ENCODE results near the gene WFIKKN1.

Gene WFIKKN1

DNA sequence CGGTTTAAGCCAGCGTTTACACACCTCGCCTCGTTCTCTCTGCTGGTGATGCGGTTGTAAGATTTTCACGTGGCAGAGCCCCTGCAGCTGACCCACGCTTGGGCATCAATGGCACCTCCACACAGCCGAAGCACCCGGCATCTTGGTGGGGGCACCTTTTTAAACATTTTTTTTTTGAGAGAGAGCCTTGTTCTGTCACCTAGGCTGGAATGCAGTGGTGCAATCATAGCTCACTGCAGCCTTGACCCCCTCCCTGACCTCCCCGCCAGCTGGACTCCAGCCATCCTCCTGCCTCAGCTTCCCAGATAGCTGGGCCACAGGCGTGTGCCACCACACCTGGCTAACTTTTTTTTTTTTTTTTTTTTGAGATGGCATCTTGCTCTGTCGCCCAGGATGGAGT is 23.2 kb downstream of the WFIKKN1 start:
- no peak overlapping the region for H2AFZ ChIP-seq (ENCODE audit: low read depth, low read length)
- peaks cover 12 to 84% of the 10 kb centered on the region in 2 experiments for H3K36me3 ChIP-seq (ENCODE audit: control insufficient read depth in 1 of 2, insufficient read depth in 2 of 2, low read depth in 1 of 2, low read length in 2 of 2)
- no peak overlapping the region for H3K4ac ChIP-seq (ENCODE audit: low read depth in 1 of 2, low read length in 2 of 2)
- H3K4me3 ChIP-seq (ENCODE audit: insufficient read depth in 1 of 2, low read depth in 1 of 2, low read length in 2 of 2): no peak overlapping the region
- H2AK5ac ChIP-seq (ENCODE audit: low read length, severe bottlenecking): no peak overlapping the region
- H3K9ac ChIP-seq (ENCODE audit: low read length): no peak overlapping the region
- H2BK120ac ChIP-seq (ENCODE audit: low read depth, low read length): no peak overlapping the region
- H3K27me3 ChIP-seq (ENCODE audit: control insufficient read depth in 1 of 2, insufficient read depth in 1 of 2, low read length in 2 of 2): no peaks in the 10 kb centered on the region
- H2BK12ac ChIP-seq (ENCODE audit: low read length in 2 of 2): no peak overlapping the region
- no peak overlapping the region for H2BK15ac ChIP-seq (ENCODE audit: low read depth, poor library complexity, severe bottlenecking)
- no peak overlapping the region for H4K91ac ChIP-seq (ENCODE audit: low read length)
- H3K18ac ChIP-seq (ENCODE audit: low read depth in 1 of 2, low read length in 2 of 2): no peak overlapping the region
- peaks cover 5% of the 10 kb centered on the region for H3K79me1 ChIP-seq (replicated peaks; ENCODE audit: low read length, poor library complexity, severe bottlenecking)
- no peak overlapping the region for H3K14ac ChIP-seq (ENCODE audit: low read length in 2 of 2)
- no peak overlapping the region for H3K23ac ChIP-seq (ENCODE audit: low read length in 2 of 2)
- no peak overlapping the region for H2BK5ac ChIP-seq (ENCODE audit: low read depth, low read length, poor library complexity, severe bottlenecking)
- no peak for DNase-seq
- H3K4me1 ChIP-seq (ENCODE audit: control insufficient read depth, insufficient read depth, low read depth, low read length): peaks cover 11% of the 10 kb centered on the region
- no peaks in the 10 kb centered on the region for H3K9me3 ChIP-seq (ENCODE audit: control insufficient read depth, low read length)
- H3K27ac ChIP-seq (ENCODE audit: low read length, poor library complexity, severe bottlenecking): no peak overlapping the region
- H3K4me2 ChIP-seq (ENCODE audit: low read length, poor library complexity, severe bottlenecking): no peak overlapping the region
- WGBS: 97% methylated on average over 11 of the region's 12 CpGs
- no peak overlapping the region for H4K8ac ChIP-seq (ENCODE audit: low read length)

GRCh38 chr16:657487-657886 is 26.7 kb downstream of the WFIKKN1 start:
- Histone ChIP-seq H2BK15ac (ENCODE audit: low read depth, poor library complexity, severe bottlenecking) (no peak overlapping the region), H3K27me3 (ENCODE audit: control insufficient read depth in 1 of 2, insufficient read depth in 1 of 2, low read length in 2 of 2) (no peaks in the 10 kb centered on the region), H3K18ac (ENCODE audit: low read depth in 1 of 2, low read length in 2 of 2) (no peak overlapping the region), H3K4me3 (ENCODE audit: insufficient read depth in 1 of 2, low read depth in 1 of 2, low read length in 2 of 2) (no peak overlapping the region), H4K91ac (ENCODE audit: low read length) (no peak overlapping the region), H3K79me1 (replicated peaks; ENCODE audit: low read length, poor library complexity, severe bottlenecking) (no peaks in the 10 kb centered on the region), H3K36me3 (ENCODE audit: control insufficient read depth in 1 of 2, insufficient read depth in 2 of 2, low read depth in 1 of 2, low read length in 2 of 2) (peaks cover 12 to 83% of the 10 kb centered on the region in 2 experiments), H3K4me1 (ENCODE audit: control insufficient read depth, insufficient read depth, low read depth, low read length) (peaks cover 19% of the 10 kb centered on the region), H3K9ac (ENCODE audit: low read length) (no peak overlapping the region), H3K4me2 (ENCODE audit: low read length, poor library complexity, severe bottlenecking) (no peak overlapping the region), H3K9me3 (ENCODE audit: control insufficient read depth, low read length) (no peaks in the 10 kb centered on the region), H3K23ac (ENCODE audit: low read length in 2 of 2) (no peak overlapping the region), H2BK12ac (ENCODE audit: low read length in 2 of 2) (no peak overlapping the region), H3K4ac (ENCODE audit: low read depth in 1 of 2, low read length in 2 of 2) (no peak overlapping the region), H3K27ac (ENCODE audit: low read length, poor library complexity, severe bottlenecking) (no peak overlapping the region), H2BK120ac (ENCODE audit: low read depth, low read length) (no peak overlapping the region), H3K14ac (ENCODE audit: low read length in 2 of 2) (no peak overlapping the region), H2AK5ac (ENCODE audit: low read length, severe bottlenecking) (no peak overlapping the region), H2AFZ (ENCODE audit: low read depth, low read length) (no peak overlapping the region), H4K8ac (ENCODE audit: low read length) (no peak overlapping the region), H2BK5ac (ENCODE audit: low read depth, low read length, poor library complexity, severe bottlenecking) (no peak overlapping the region)
- 95% methylated on average over 22 of the region's 22 CpGs for WGBS
- no peak for DNase-seq

DNA sequence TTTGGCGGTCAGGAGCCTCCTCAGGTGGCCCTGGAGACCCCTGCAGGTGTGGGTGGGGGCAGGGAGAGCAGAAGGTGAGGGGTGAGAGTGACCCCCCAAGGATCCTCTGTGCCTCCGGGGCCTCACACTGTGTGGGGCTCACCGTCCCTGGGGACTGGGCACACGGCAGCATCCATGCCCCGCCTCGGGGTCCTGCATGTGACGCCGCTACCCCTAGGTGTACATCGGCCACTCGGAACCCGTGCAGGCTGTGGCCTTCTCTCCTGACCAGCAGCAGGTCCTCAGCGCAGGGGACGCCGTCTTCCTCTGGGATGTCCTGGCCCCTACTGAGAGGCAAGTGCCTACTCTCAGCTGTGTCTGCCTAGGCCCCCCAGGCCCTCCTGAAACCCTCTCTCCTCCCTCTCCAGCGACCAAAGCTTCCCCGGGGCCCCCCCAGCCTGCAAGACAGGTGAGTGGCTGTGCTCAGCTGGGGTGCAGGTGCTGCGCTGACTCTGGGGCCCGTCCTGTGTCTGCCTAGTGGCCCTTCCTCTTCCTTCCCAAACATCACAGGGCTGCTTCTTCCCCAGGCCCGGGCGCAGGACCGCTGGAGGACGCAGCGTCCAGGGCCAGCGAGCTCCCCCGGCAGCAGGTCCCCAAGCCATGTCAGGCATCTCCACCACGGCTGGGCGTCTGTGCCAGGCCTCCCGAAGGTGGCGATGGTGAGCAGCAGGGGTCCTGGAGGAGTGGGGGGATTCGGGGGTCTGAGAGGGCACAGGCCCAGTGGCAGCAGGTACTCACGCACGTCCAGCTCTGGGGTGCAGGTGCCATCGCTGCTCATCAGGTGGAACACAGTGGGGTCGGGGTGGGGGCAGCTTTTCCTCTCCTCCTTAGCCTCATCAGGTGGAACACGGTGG is 28.1 kb downstream of the WFIKKN1 start:
- no peak overlapping the region for H3K23ac ChIP-seq (ENCODE audit: low read length in 2 of 2)
- no peak overlapping the region for H4K8ac ChIP-seq (ENCODE audit: low read length)
- H3K4me3 ChIP-seq (ENCODE audit: insufficient read depth in 1 of 2, low read depth in 1 of 2, low read length in 2 of 2): no peak overlapping the region
- H3K9me3 ChIP-seq (ENCODE audit: control insufficient read depth, low read length): no peaks in the 10 kb centered on the region
- no peak overlapping the region for H3K4me2 ChIP-seq (ENCODE audit: low read length, poor library complexity, severe bottlenecking)
- no peak overlapping the region for H2BK120ac ChIP-seq (ENCODE audit: low read depth, low read length)
- no peak overlapping the region for H3K18ac ChIP-seq (ENCODE audit: low read depth in 1 of 2, low read length in 2 of 2)
- H2AK5ac ChIP-seq (ENCODE audit: low read length, severe bottlenecking): no peak overlapping the region
- no peak overlapping the region for H3K9ac ChIP-seq (ENCODE audit: low read length)
- H2BK5ac ChIP-seq (ENCODE audit: low read depth, low read length, poor library complexity, severe bottlenecking): no peak overlapping the region
- peaks cover 17% of the 10 kb centered on the region for H3K4me1 ChIP-seq (ENCODE audit: control insufficient read depth, insufficient read depth, low read depth, low read length)
- no peak overlapping the region for H4K91ac ChIP-seq (ENCODE audit: low read length)
- no peak overlapping the region for H2BK15ac ChIP-seq (ENCODE audit: low read depth, poor library complexity, severe bottlenecking)
- no peak overlapping the region for H2BK12ac ChIP-seq (ENCODE audit: low read length in 2 of 2)
- no peak overlapping the region for H2AFZ ChIP-seq (ENCODE audit: low read depth, low read length)
- H3K4ac ChIP-seq (ENCODE audit: low read depth in 1 of 2, low read length in 2 of 2): no peak overlapping the region
- no peak for DNase-seq
- 93% methylated on average over 34 of the region's 35 CpGs for WGBS
- no peak overlapping the region for H3K27ac ChIP-seq (ENCODE audit: low read length, poor library complexity, severe bottlenecking)
- peaks cover 2 to 76% of the 10 kb centered on the region in 2 experiments for H3K36me3 ChIP-seq (ENCODE audit: control insufficient read depth in 1 of 2, insufficient read depth in 2 of 2, low read depth in 1 of 2, low read length in 2 of 2)
- no peaks in the 10 kb centered on the region for H3K27me3 ChIP-seq (ENCODE audit: control insufficient read depth in 1 of 2, insufficient read depth in 1 of 2, low read length in 2 of 2)
- no peaks in the 10 kb centered on the region for H3K79me1 ChIP-seq (replicated peaks; ENCODE audit: low read length, poor library complexity, severe bottlenecking)
- H3K14ac ChIP-seq (ENCODE audit: low read length in 2 of 2): no peak overlapping the region

GRCh38 chr16:659618-660017 is 28.8 kb downstream of the WFIKKN1 start:
- Histone ChIP-seq H3K4me2 (ENCODE audit: low read length, poor library complexity, severe bottlenecking) (no peak overlapping the region), H3K9me3 (ENCODE audit: control insufficient read depth, low read length) (no peaks in the 10 kb centered on the region), H3K4me1 (ENCODE audit: control insufficient read depth, insufficient read depth, low read depth, low read length) (peaks cover 17% of the 10 kb centered on the region), H2BK5ac (ENCODE audit: low read depth, low read length, poor library complexity, severe bottlenecking) (no peak overlapping the region), H4K8ac (ENCODE audit: low read length) (no peak overlapping the region), H3K79me1 (replicated peaks; ENCODE audit: low read length, poor library complexity, severe bottlenecking) (no peaks in the 10 kb centered on the region), H3K4ac (ENCODE audit: low read depth in 1 of 2, low read length in 2 of 2) (no peak overlapping the region), H3K36me3 (ENCODE audit: control insufficient read depth in 1 of 2, insufficient read depth in 2 of 2, low read depth in 1 of 2, low read length in 2 of 2) (peaks cover 0 to 71% of the 10 kb centered on the region in 2 experiments), H3K18ac (ENCODE audit: low read depth in 1 of 2, low read length in 2 of 2) (no peak overlapping the region), H2BK15ac (ENCODE audit: low read depth, poor library complexity, severe bottlenecking) (no peak overlapping the region), H2BK120ac (ENCODE audit: low read depth, low read length) (no peak overlapping the region), H2BK12ac (ENCODE audit: low read length in 2 of 2) (no peak overlapping the region), H3K9ac (ENCODE audit: low read length) (no peak overlapping the region), H3K27me3 (ENCODE audit: control insufficient read depth in 1 of 2, insufficient read depth in 1 of 2, low read length in 2 of 2) (no peaks in the 10 kb centered on the region), H2AK5ac (ENCODE audit: low read length, severe bottlenecking) (no peak overlapping the region), H3K27ac (ENCODE audit: low read length, poor library complexity, severe bottlenecking) (no peak overlapping the region), H2AFZ (ENCODE audit: low read depth, low read length) (no peak overlapping the region), H3K4me3 (ENCODE audit: insufficient read depth in 1 of 2, low read depth in 1 of 2, low read length in 2 of 2) (no peak overlapping the region), H4K91ac (ENCODE audit: low read length) (no peak overlapping the region), H3K14ac (ENCODE audit: low read length in 2 of 2) (no peak overlapping the region), H3K23ac (ENCODE audit: low read length in 2 of 2) (no peak overlapping the region)
- 89% methylated on average over 20 of the region's 20 CpGs for WGBS
- DNase-seq: no peak
